Caco-2 (cell line): ENCODE results near the gene SLC10A3. TPM values are rescaled to one million over a fixed set of nuclear protein-coding genes. Genes with fewer than 3 reads are reported as not detected.

ENCODE experiments used
- BruUV-seq: library from RNA; stranded (reverse); fragments of 400-500 nt; replicated peaks from 2 replicates; lab custom pipeline; 2021; lab: Mats Ljungman, UMichigan
- CTCF ChIA-PET: fragments of 300-600 bp; sonication (Branson Sonifier 250); formaldehyde crosslinking; loops from one replicate; lab custom pipeline; 2022; ENCODE audit warnings: antibody characterized with exemption; lab: Charles Lee
- POLR2A ChIA-PET: fragments of 300-600 bp; sonication (Branson Sonifier 250); formaldehyde crosslinking; loops from one replicate; lab custom pipeline; 2022; ENCODE audit warnings: antibody characterized with exemption; lab: Charles Lee
- DNase-seq, 2 experiments: peaks; one replicate each; pipeline versions ENCODE4 v3.0.0 to v3.0.0-alpha.2; 2020 to 2022
- H3K27me3 ChIP-seq: replicated peaks from 2 replicates; pipeline ENCODE4 v1.6.0; 2011; ENCODE audit warnings: low read length; ENCODE audit not compliant: control insufficient read depth, insufficient read depth
- H3K36me3 ChIP-seq: 2 replicates; pipeline ENCODE4 v1.5.1; 2011; ENCODE audit warnings: low read length; ENCODE audit not compliant: control insufficient read depth, insufficient read depth
- H3K4me1 ChIP-seq: fragments of 250-450 bp; sonication (Bioruptor Pico); 2 replicates; pipeline ENCODE4 v1.5.1; 2020; ENCODE audit warnings: mild to moderate bottlenecking
- H3K4me3 ChIP-seq: 2 replicates; pipeline ENCODE4 v1.5.1; 2011; ENCODE audit warnings: low read depth, mild to moderate bottlenecking, control low read depth, low read length
- H3K9me3 ChIP-seq: fragments of 250-450 bp; sonication (Bioruptor Pico); 2 replicates; pipeline ENCODE4 v1.5.1; 2020; ENCODE audit warnings: mild to moderate bottlenecking, moderate library complexity
- H3K27ac Mint-ChIP-seq: one replicate; pipeline ENCODE4 v1.8.0; 2022; ENCODE audit warnings: mixed read lengths; ENCODE audit not compliant: unreplicated experiment
- H3K27me3 Mint-ChIP-seq: one replicate; pipeline ENCODE4 v1.8.0; 2022; ENCODE audit warnings: mixed read lengths; ENCODE audit not compliant: insufficient read depth, unreplicated experiment
- H3K36me3 Mint-ChIP-seq: one replicate; pipeline ENCODE4 v1.8.0; 2022; ENCODE audit warnings: mild to moderate bottlenecking, mixed read lengths; ENCODE audit not compliant: insufficient read depth, unreplicated experiment
- H3K4me1 Mint-ChIP-seq: one replicate; pipeline ENCODE4 v1.8.0; 2022; ENCODE audit warnings: low read depth, mixed read lengths; ENCODE audit not compliant: unreplicated experiment
- H3K4me3 Mint-ChIP-seq: one replicate; pipeline ENCODE4 v1.8.0; 2022; ENCODE audit warnings: mild to moderate bottlenecking, moderate library complexity, mixed read lengths; ENCODE audit not compliant: unreplicated experiment
- H3K9me3 Mint-ChIP-seq: one replicate; pipeline ENCODE4 v1.8.0; 2022; ENCODE audit warnings: mixed read lengths; ENCODE audit not compliant: unreplicated experiment
- CTCF ChIP-seq, 2 experiments: fragments of 200-600 bp in 1 of 2; IDR thresholded peaks; 1 replicate in 1 of 2; 2 replicates in 1 of 2; pipeline versions ENCODE4 v1.5.1 to v1.8.0; 2011 to 2022; ENCODE audit warnings: antibody characterized with exemption in 1 of 2, control low read depth in 1 of 2, inconsistent platforms in 1 of 2, low read depth in 1 of 2, low read length in 1 of 2, mild to moderate bottlenecking in 1 of 2, moderate library complexity in 1 of 2; ENCODE audit not compliant: insufficient read depth in 1 of 2, severe bottlenecking in 1 of 2, unreplicated experiment in 1 of 2
- intact Hi-C: fragments of 100-400 bp; cut with micrococcal nuclease; formaldehyde crosslinking; loops from one replicate; pipeline ENCODE4 v1.10.0; 2022; ENCODE audit not compliant: unreplicated experiment
- total RNA-seq: library from RNA; stranded (reverse); gene quantifications from 2 replicates; pipeline ENCODE4 v1.2.3, GENCODE V29; 2022

Gene SLC10A3
- total RNA-seq, 1 experiment from 2014 or later: 22.5 TPM

- POLR2A ChIA-PET: no interaction called here
- DNase-seq: no peak
- Histone ChIP-seq H3K36me3 (0 out of 2 replicates have a peak, but pooled peaks cover 1% of the 10 kb centered on the region), H3K27me3 (no peaks in the 10 kb centered on the region), H3K4me1 (peaks cover 4% of the 10 kb centered on the region; the same call in 1 of the 2 replicates), H3K4me3 (peak overlapping the region; percentile 70), H3K9me3 (no peaks in the 10 kb centered on the region)
- no peaks in the 10 kb centered on the region for H3K4me1 Mint-ChIP-seq
- CTCF ChIA-PET: interaction anchor here (0.5 to 0.6 kb wide), 2 partner anchors 42 to 46 kb away, joined by 4 to 5 read pairs; no protein-coding TSS in a partner anchor
- H3K4me3 Mint-ChIP-seq: peak overlapping the region; percentile 71
- intact Hi-C loops: no loop called here
- no peak for TF ChIP-seq CTCF (IDR thresholded peaks at IDR 0.05; ENCODE audit: insufficient read depth in 1 of 2, low read depth in 1 of 2, low read length in 1 of 2, severe bottlenecking in 1 of 2, unreplicated experiment in 1 of 2)
- H3K27ac Mint-ChIP-seq: no peak overlapping the region
- H3K36me3 Mint-ChIP-seq: peaks cover 15% of the 10 kb centered on the region
- no TSS peak for BruUV-seq
- H3K27me3 Mint-ChIP-seq: no peaks in the 10 kb centered on the region
- no peaks in the 10 kb centered on the region for H3K9me3 Mint-ChIP-seq
Observed at GRCh38 chrX:154485150-154486051, 5.0 kb downstream of the SLC10A3 start.

GRCh38 chrX:154484255-154485149, 5.9 kb downstream of the SLC10A3 start:
- H3K4me3 Mint-ChIP-seq: no peak overlapping the region
- no peak overlapping the region for H3K4me3 ChIP-seq
- DNase-seq: no peak

More at GRCh38 chrX:154484255-154485149, 5.9 kb downstream of the SLC10A3 start:
- Mint-ChIP-seq H3K36me3 (peaks cover 11% of the 10 kb centered on the region), H3K27me3 (no peaks in the 10 kb centered on the region), H3K9me3 (no peaks in the 10 kb centered on the region), H3K4me1 (no peaks in the 10 kb centered on the region), H3K27ac (no peak overlapping the region)
- ChIA-PET POLR2A (no interaction called here), CTCF (interaction anchor here (0.5 kb wide), 1 partner anchor 47 kb away, joined by 5 read pairs; no protein-coding TSS in a partner anchor)
- BruUV-seq: no TSS peak
- Histone ChIP-seq H3K4me1 (peaks cover 4% of the 10 kb centered on the region; the same call in 1 of the 2 replicates), H3K27me3 (no peaks in the 10 kb centered on the region), H3K9me3 (no peaks in the 10 kb centered on the region), H3K36me3 (0 out of 2 replicates have a peak, but pooled peaks cover 1% of the 10 kb centered on the region)
- intact Hi-C loops: no loop called here
- no peak for TF ChIP-seq CTCF (IDR thresholded peaks at IDR 0.05; ENCODE audit: insufficient read depth in 1 of 2, low read depth in 1 of 2, low read length in 1 of 2, severe bottlenecking in 1 of 2, unreplicated experiment in 1 of 2)
